Hepatocyte (in vitro differentiated cells): ENCODE measurements around the gene NHS.

ENCODE experiments used
- EZH2 ChIP-seq: fragments of 200-600 bp; sonication (generic); IDR thresholded peaks from 2 replicates; pipeline ENCODE4 v1.6.1; 2016; ENCODE audit warnings: antibody characterized with exemption, mild to moderate bottlenecking, borderline replicate concordance
- EZH2phosphoT487 ChIP-seq: fragments of 200-600 bp; sonication (generic); IDR thresholded peaks from one replicate; pipeline ENCODE4 v1.6.1; 2018; ENCODE audit warnings: antibody characterized with exemption, mild to moderate bottlenecking, low read depth, moderate library complexity; ENCODE audit not compliant: unreplicated experiment, severe bottlenecking
- TF ChIP-seq, protein P1 (sequence below): fragments of 200-600 bp; sonication (generic); IDR thresholded peaks from 2 replicates; pipeline ENCODE4 v1.5.1; 2016; ENCODE audit warnings: antibody characterized with exemption, mild to moderate bottlenecking; ENCODE audit not compliant: poor library complexity

DNA sequence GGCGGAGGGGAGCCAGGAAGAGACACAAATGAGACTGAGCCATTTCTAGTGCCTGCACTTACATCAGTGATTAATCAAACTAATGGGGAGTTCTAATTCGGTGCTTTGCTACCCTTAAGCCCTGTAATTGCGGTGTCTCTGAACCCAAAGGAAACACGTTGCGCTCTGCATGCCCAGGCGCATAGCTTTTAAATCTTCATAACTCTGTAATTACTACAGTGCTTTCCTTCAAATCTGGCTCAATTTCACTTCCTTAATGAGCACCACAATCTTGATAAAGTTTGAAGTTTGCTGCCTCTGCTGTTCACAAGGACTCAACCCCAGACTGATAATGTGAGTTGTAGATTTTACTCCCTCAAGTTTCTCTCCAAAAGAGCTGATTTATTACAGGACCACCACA lies 5.7 kb upstream of the NHS start:
- no peak for TF ChIP-seq EZH2phosphoT487
- TF ChIP-seq, protein P1, sequence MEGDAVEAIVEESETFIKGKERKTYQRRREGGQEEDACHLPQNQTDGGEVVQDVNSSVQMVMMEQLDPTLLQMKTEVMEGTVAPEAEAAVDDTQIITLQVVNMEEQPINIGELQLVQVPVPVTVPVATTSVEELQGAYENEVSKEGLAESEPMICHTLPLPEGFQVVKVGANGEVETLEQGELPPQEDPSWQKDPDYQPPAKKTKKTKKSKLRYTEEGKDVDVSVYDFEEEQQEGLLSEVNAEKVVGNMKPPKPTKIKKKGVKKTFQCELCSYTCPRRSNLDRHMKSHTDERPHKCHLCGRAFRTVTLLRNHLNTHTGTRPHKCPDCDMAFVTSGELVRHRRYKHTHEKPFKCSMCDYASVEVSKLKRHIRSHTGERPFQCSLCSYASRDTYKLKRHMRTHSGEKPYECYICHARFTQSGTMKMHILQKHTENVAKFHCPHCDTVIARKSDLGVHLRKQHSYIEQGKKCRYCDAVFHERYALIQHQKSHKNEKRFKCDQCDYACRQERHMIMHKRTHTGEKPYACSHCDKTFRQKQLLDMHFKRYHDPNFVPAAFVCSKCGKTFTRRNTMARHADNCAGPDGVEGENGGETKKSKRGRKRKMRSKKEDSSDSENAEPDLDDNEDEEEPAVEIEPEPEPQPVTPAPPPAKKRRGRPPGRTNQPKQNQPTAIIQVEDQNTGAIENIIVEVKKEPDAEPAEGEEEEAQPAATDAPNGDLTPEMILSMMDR: no peak
- no peak for TF ChIP-seq EZH2
